Measurements from ENCODE around the gene FGB.

Gene FGB

GRCh38 chr4:154616731-154617130 is 53.9 kb downstream of the FGB start:
- DNase-seq (ENCODE audit: low read depth, low spot score), result no peak
- in situ Hi-C loops (cut with HindIII; ENCODE audit: low sequenced_read_pairs), result no loop called here
- TF ChIP-seq, protein P1, sequence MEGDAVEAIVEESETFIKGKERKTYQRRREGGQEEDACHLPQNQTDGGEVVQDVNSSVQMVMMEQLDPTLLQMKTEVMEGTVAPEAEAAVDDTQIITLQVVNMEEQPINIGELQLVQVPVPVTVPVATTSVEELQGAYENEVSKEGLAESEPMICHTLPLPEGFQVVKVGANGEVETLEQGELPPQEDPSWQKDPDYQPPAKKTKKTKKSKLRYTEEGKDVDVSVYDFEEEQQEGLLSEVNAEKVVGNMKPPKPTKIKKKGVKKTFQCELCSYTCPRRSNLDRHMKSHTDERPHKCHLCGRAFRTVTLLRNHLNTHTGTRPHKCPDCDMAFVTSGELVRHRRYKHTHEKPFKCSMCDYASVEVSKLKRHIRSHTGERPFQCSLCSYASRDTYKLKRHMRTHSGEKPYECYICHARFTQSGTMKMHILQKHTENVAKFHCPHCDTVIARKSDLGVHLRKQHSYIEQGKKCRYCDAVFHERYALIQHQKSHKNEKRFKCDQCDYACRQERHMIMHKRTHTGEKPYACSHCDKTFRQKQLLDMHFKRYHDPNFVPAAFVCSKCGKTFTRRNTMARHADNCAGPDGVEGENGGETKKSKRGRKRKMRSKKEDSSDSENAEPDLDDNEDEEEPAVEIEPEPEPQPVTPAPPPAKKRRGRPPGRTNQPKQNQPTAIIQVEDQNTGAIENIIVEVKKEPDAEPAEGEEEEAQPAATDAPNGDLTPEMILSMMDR (IDR thresholded peaks at IDR 0.05; ENCODE audit: low read depth, low read length), result no peak
- H3K4me3 ChIP-seq (ENCODE audit: low read depth, low read length), result no peak overlapping the region

GRCh38 chr4:154617820-154618317 is 55.1 kb downstream of the FGB start:
- in situ Hi-C loops (cut with HindIII; ENCODE audit: low sequenced_read_pairs), result no loop called here
- H3K4me3 ChIP-seq (ENCODE audit: low read depth, low read length), result no peak overlapping the region
- DNase-seq (ENCODE audit: low read depth, low spot score), result no peak
- TF ChIP-seq, protein P1 (IDR thresholded peaks at IDR 0.05; ENCODE audit: low read depth, low read length), result no peak

GRCh38 chr4:154618708-154619315 is 56.0 kb downstream of the FGB start:
- no peak overlapping the region for H3K4me3 ChIP-seq (ENCODE audit: low read depth, low read length)
- DNase-seq (ENCODE audit: low read depth, low spot score), result peak; percentile 49
- TF ChIP-seq, protein P1 (IDR thresholded peaks at IDR 0.05; ENCODE audit: low read depth, low read length), result peak; percentile 82
- in situ Hi-C loops (cut with HindIII; ENCODE audit: low sequenced_read_pairs), result no loop called here

DNA sequence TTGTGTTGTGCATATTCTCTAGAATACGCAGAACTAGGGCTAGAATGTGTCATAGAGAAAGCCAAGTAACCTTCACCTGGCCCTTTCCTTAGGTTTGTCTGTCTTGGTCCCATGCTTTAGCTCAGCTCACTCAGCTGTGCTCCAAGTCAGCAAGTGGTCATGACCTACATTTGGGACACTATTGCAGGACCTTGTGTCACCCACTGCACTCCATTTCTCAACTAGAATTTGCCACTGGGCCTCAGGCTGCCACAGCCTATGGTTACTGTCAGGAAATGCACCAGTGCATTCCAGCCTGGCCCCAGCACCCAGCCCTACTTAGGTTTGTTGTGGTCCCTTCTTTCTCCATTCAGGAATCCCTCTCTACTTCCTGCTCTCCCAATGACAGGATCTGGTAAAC is 57.3 kb downstream of the FGB start:
- DNase-seq (ENCODE audit: low read depth, low spot score), result no peak
- in situ Hi-C loops (cut with HindIII; ENCODE audit: low sequenced_read_pairs), result no loop called here
- no peak overlapping the region for H3K4me3 ChIP-seq (ENCODE audit: low read depth, low read length)
- TF ChIP-seq, protein P1 (IDR thresholded peaks at IDR 0.05; ENCODE audit: low read depth, low read length), result no peak

All from astrocyte of the spinal cord (primary cell).